Activated T-cell treated with anti-CD3 and anti-CD28 coated beads, Interleukin-2, amount 50 U/mL, for 72 hours (primary cell): ENCODE results near the gene ARID3C. TPM values are rescaled to one million over a fixed set of nuclear protein-coding genes. Genes with fewer than 3 reads are reported as not detected.

ENCODE experiments used
- ATAC-seq, 2 donors: fragments of 150-1000 bp; cut with Tn5 transposase; replicated peaks in 1 of 2; 2 replicates each; pipeline ENCODE4 v1.10.0; 2021; ENCODE audit warnings: moderate library complexity in 2 of 2, mild to moderate bottlenecking in 1 of 2
- DNase-seq, 2 donors: peaks; one replicate each; pipeline ENCODE4 v3.0.0; 2021 to 2022; ENCODE audit warnings: mixed read lengths in 1 of 2
- H3K27ac Mint-ChIP-seq: one replicate; pipeline ENCODE4 v1.8.0; 2022; ENCODE audit warnings: mild to moderate bottlenecking, moderate library complexity, mixed read lengths
- H3K27me3 Mint-ChIP-seq: one replicate; pipeline ENCODE4 v1.8.0; 2022; ENCODE audit warnings: low read depth, mixed read lengths
- H3K36me3 Mint-ChIP-seq, 2 donors: one replicate each; pipeline ENCODE4 v1.8.0; 2022; ENCODE audit warnings: mixed read lengths in 2 of 2, mild to moderate bottlenecking in 1 of 2; ENCODE audit not compliant: insufficient read depth in 2 of 2
- H3K4me1 Mint-ChIP-seq: one replicate; pipeline ENCODE4 v1.8.0; 2022; ENCODE audit warnings: low read depth, mixed read lengths
- H3K4me3 Mint-ChIP-seq, 2 donors: one replicate each; pipeline ENCODE4 v1.8.0; 2022; ENCODE audit warnings: mild to moderate bottlenecking in 2 of 2, mixed read lengths in 2 of 2, moderate library complexity in 2 of 2
- H3K9me3 Mint-ChIP-seq, 2 donors: one replicate each; pipeline ENCODE4 v1.8.0; 2022; ENCODE audit warnings: mixed read lengths in 2 of 2
- total RNA-seq, 2 donors: library from RNA; stranded (reverse); gene quantifications; one replicate each; pipeline ENCODE4 v1.2.3, GENCODE V29; 2022

The ARID3C gene
- total RNA-seq, 2 donors from 2014 or later = 0.16 to 0.29 TPM

DNA sequence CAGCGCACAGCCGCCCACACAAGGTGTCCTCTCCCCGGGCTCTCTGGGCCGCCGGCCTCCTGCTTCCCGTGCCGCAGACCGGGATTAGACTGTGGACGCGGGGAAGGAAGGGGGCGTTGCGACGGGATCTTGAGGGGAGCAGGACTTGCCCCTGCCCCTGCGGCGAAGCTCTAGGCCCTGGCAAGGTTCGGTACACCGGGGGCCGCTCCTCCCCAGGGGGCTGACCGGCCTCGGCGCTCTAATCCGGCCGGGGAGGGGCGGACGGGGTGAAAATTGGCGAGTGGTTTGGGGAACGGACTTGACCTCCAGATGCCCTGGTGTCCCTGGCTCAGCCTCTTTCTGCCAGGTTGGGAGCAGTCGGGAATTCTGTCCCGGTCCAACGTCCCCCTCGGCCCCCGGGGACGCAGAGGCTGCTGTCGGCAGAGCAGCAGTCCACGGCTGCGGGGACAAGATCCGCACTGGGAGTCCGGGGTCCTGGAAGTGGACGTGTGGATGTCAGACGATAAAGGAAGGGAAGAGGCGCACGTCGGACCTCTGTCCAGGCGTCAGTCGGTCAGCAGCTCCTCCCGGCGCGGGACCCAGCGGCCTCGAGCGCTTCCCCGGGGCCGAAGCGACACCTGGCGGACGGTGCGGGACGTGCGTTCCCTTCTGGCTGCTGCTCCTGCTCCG is 37.5 kb downstream of the ARID3C start:
- no peak overlapping the region for H3K27ac Mint-ChIP-seq
- peak overlapping the region; percentile 73 to 83 for H3K4me3 Mint-ChIP-seq
- no peaks in the 10 kb centered on the region for H3K9me3 Mint-ChIP-seq
- no peaks in the 10 kb centered on the region for H3K36me3 Mint-ChIP-seq
- peaks cover 33% of the 10 kb centered on the region for H3K4me1 Mint-ChIP-seq
- H3K27me3 Mint-ChIP-seq = peaks cover 69% of the 10 kb centered on the region
- DNase-seq = peak; percentile 85 to 88
- ATAC-seq = peak; percentile 77 to 79

- no peaks in the 10 kb centered on the region for H3K9me3 Mint-ChIP-seq
- ATAC-seq (no peak), DNase-seq (peak in 1 of 2 donors; percentile 18)
- no peaks in the 10 kb centered on the region for H3K36me3 Mint-ChIP-seq
- no peak overlapping the region for H3K27ac Mint-ChIP-seq
- peaks cover 73% of the 10 kb centered on the region for H3K27me3 Mint-ChIP-seq
- peak overlapping the region; percentile 73 to 83 for H3K4me3 Mint-ChIP-seq
- peaks cover 33% of the 10 kb centered on the region for H3K4me1 Mint-ChIP-seq
Measured at GRCh38 chr9:34590381-34591247, 38.3 kb downstream of the ARID3C start.

DNA sequence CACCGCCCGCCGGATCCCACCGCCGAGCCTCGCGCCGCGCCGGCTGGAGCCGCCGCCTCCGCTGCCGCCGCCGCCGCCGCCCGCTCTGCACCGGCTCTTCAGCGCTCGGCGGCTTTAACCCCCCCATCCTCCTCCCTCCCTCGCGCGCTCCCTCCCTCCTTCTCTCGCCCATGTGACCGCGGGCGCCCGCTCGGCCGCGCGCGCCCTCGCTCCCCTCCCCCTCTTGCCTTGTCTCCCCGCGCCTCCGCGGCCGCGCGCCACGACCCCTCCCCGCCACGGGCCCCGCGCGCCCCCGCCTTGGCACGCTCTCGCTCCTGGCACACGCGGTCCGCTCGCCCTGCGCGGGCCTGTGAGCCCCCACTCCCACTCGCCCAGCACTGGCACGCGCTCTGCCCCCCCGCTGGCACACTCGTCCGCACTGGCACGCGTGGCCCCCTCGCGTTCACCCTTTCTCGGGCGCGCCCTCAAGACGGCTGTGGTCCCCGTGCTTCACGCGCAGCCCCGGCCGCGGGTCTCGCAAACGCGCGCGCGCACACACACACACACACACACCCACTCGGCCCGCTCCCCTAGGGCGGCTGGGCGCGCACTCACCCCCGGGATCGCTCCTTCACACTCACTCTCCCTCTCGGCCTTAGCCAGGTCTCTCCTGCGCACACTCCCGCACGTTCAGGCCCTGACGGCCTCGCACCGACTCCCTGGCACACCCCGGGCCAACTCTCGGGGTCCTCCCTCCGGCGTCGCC is 39.1 kb downstream of the ARID3C start, which contains the start of gene CNTFR:
TSS of gene CNTFR (minus strand) at position 89 of the 745 bp plus-strand sequence. CDS start 20,743 bp downstream, outside the sequence.
- DNase-seq (no peak), ATAC-seq (peak in 1 of 2 donors; percentile 7)

DNA sequence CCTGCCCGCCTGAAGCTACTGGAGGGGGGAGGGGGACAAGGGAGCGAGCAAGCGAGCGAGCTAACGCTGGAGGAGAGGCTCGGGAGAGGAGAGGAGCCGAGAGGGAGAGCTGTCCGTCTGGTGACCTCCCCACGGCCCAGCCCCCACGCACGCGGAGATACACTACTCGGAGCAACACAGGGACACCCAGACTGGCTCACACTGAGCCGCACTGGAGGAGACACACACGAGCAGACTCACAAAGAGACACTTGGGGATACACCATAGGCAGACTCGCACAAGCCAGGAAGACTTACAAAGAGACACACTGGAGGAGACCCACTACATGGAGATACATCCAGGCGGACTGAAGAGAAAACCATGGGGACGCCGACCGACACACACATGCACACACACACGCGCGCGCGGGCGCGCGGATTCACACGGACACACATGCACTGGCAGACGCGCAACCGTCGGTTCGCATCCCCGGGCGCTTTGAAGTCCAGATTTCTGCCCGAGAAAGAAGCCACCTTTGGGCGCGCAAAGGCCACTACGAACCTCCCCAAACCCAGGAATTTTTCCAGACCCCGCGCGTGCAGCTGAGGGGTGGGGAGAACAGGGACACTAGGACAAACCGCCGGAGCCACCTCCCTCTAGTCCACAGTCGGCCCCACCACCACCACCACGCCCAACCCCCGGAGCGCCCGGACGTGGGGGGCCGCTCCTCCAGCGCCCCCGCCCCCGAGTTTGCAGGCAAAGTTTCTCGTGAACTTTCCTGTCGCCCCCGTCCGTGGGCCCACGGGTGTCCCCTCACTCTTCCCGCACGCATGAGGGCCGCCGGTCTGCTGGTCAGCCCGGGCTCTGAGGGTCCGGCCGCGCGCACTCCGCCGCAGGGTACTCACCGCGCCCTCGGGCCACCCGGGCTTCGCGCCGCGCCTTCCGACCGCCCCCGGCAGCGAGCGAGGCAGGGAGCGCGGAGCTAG is 39.9 kb downstream of the ARID3C start:
- H3K27me3 Mint-ChIP-seq = peaks cover 89% of the 10 kb centered on the region
- no peaks in the 10 kb centered on the region for H3K36me3 Mint-ChIP-seq
- ATAC-seq (no peak), DNase-seq (no peak)
- H3K9me3 Mint-ChIP-seq = no peaks in the 10 kb centered on the region
- H3K4me1 Mint-ChIP-seq = peaks cover 33% of the 10 kb centered on the region
- H3K4me3 Mint-ChIP-seq = peak overlapping the region; percentile 46 to 75
- no peak overlapping the region for H3K27ac Mint-ChIP-seq

More for the DNA sequence above, 39.1 kb downstream of the ARID3C start, which contains the start of gene CNTFR:
- H3K36me3 Mint-ChIP-seq = no peaks in the 10 kb centered on the region
- H3K4me3 Mint-ChIP-seq = peak within 1 kb of the TSS; percentile 73 to 83
- H3K4me1 Mint-ChIP-seq = peaks cover 33% of the 10 kb centered on the region
- H3K9me3 Mint-ChIP-seq = no peaks in the 10 kb centered on the region
- H3K27ac Mint-ChIP-seq = no peak within 1 kb of the TSS
- peaks cover 80% of the 10 kb centered on the region for H3K27me3 Mint-ChIP-seq

- H3K9me3 Mint-ChIP-seq = no peaks in the 10 kb centered on the region
- ATAC-seq = peak; percentile 43 to 70
Measured at GRCh38 chr9:34587271-34587670, 41.6 kb downstream of the ARID3C start.

DNA sequence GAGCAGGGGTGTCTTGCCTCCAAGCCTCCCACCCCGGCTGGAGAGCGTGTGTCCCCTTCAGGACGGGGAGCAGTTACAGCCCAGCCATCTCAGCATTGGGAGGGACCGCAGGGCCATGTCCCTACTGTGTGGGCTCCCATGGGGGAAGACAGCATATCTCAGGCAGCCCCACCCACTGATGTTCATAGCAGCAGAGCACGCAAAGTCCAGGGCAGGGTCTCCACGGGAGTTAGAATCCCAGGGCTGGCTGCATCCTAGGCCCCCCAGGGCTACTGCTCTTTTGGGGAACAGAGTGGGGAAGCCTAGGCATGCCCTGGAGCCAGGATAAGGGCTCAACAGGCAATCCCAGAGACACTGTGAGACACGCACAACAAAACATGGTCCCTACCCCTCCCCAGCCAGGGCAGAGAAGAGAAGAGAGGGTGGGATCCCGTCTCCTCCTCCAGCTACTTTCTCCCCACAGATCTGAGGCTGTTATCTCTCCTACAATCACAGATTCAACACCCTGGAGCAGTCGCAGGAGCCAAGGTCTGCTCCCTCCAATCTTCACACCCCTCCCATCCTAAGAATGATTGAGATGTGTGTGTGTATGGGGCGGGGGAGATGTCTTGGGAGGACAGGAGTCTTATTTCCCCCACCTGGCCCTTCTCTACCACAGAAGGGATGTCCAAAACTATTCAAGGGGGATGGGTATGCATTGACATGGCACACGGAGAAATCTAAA is 42.8 kb downstream of the ARID3C start:
- Mint-ChIP-seq H3K4me1 (peaks cover 22% of the 10 kb centered on the region), H3K27ac (no peak overlapping the region), H3K27me3 (peaks cover 81% of the 10 kb centered on the region), H3K9me3 (no peaks in the 10 kb centered on the region), H3K36me3 (no peaks in the 10 kb centered on the region), H3K4me3 (no peak overlapping the region)
- DNase-seq (no peak), ATAC-seq (no peak)

More at GRCh38 chr9:34587271-34587670, 41.6 kb downstream of the ARID3C start:
- DNase-seq = no peak
- peaks cover 84% of the 10 kb centered on the region for H3K27me3 Mint-ChIP-seq
- H3K4me3 Mint-ChIP-seq = no peak overlapping the region
- H3K27ac Mint-ChIP-seq = no peak overlapping the region
- H3K4me1 Mint-ChIP-seq = peaks cover 32% of the 10 kb centered on the region
- no peaks in the 10 kb centered on the region for H3K36me3 Mint-ChIP-seq

GRCh38 chr9:34584970-34585369 is 43.9 kb downstream of the ARID3C start:
- H3K9me3 Mint-ChIP-seq = no peaks in the 10 kb centered on the region
- peaks cover 11% of the 10 kb centered on the region for H3K4me1 Mint-ChIP-seq
- no peaks in the 10 kb centered on the region for H3K36me3 Mint-ChIP-seq
- DNase-seq (no peak), ATAC-seq (no peak)
- no peak overlapping the region for H3K4me3 Mint-ChIP-seq
- peaks cover 83% of the 10 kb centered on the region for H3K27me3 Mint-ChIP-seq
- H3K27ac Mint-ChIP-seq = no peak overlapping the region

DNA sequence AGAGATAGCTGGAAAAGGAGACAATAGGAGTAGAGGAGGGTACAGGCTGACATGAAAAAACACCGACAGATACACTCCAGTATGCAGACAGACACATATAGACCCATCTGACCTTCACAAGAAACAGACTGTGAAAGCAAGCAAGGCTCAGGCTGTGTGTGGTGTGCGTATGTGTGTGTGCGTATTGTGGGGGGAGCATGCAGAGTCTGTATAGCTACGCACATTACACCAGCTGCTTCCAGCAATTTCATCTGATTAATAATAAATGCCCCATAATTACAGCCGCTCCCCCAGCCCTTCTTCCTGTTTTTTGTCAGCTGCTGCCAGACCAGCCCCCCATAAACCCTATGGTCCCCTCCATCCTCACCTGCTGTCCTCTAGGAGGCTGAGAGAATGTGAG is 46.1 kb downstream of the ARID3C start:
- no peak overlapping the region for H3K4me3 Mint-ChIP-seq
- peaks cover 5% of the 10 kb centered on the region for H3K4me1 Mint-ChIP-seq
- ATAC-seq (no peak), DNase-seq (no peak)
- no peaks in the 10 kb centered on the region for H3K9me3 Mint-ChIP-seq
- H3K27me3 Mint-ChIP-seq = peaks cover 85% of the 10 kb centered on the region
- no peak overlapping the region for H3K27ac Mint-ChIP-seq
- H3K36me3 Mint-ChIP-seq = no peaks in the 10 kb centered on the region

- no peak for ATAC-seq
- peaks cover 85% of the 10 kb centered on the region for H3K27me3 Mint-ChIP-seq
- DNase-seq = no peak
- no peaks in the 10 kb centered on the region for H3K36me3 Mint-ChIP-seq
- H3K4me3 Mint-ChIP-seq = no peak overlapping the region
- H3K27ac Mint-ChIP-seq = no peak overlapping the region
- H3K9me3 Mint-ChIP-seq = no peaks in the 10 kb centered on the region
- H3K4me1 Mint-ChIP-seq = peaks cover 12% of the 10 kb centered on the region
Measured at GRCh38 chr9:34581318-34581717, 47.5 kb downstream of the ARID3C start.

- Mint-ChIP-seq H3K4me1 (peaks cover 12% of the 10 kb centered on the region), H3K36me3 (no peaks in the 10 kb centered on the region), H3K27ac (no peak overlapping the region), H3K27me3 (peaks cover 84% of the 10 kb centered on the region), H3K4me3 (no peak overlapping the region), H3K9me3 (no peaks in the 10 kb centered on the region)
- DNase-seq = no peak
- no peak for ATAC-seq
Measured at GRCh38 chr9:34580358-34580757, 48.5 kb downstream of the ARID3C start.

- Mint-ChIP-seq H3K4me1 (peaks cover 12% of the 10 kb centered on the region), H3K4me3 (no peak overlapping the region)
Measured at GRCh38 chr9:34579808-34580163, 49.1 kb downstream of the ARID3C start.

More at GRCh38 chr9:34579808-34580163, 49.1 kb downstream of the ARID3C start:
- H3K27ac Mint-ChIP-seq = no peak overlapping the region
- DNase-seq (no peak), ATAC-seq (no peak)
- H3K36me3 Mint-ChIP-seq = no peaks in the 10 kb centered on the region
- H3K9me3 Mint-ChIP-seq = no peaks in the 10 kb centered on the region
- H3K27me3 Mint-ChIP-seq = peaks cover 79% of the 10 kb centered on the region
